ENCODE results near the gene CRHR1.

Gene CRHR1

GRCh38 chr17:45749831-45750335 lies 34.2 kb upstream of the CRHR1 start (continued):
- TF ChIP-seq TSHZ1 (tag by site-specific recombination; IDR thresholded peaks at IDR 0.05; ENCODE audit: borderline replicate concordance): no peak
- no peak for TF ChIP-seq ZNF560 (tag by site-specific recombination; IDR thresholded peaks at IDR 0.05; ENCODE audit: borderline replicate concordance)
- no peak for TF ChIP-seq ZNF335 (tag by site-specific recombination; conservative IDR thresholded peaks at IDR 0.05)
- no peak for TF ChIP-seq ZNF23 (tag by site-specific recombination; IDR thresholded peaks at IDR 0.05; ENCODE audit: borderline replicate concordance)
- no peak for TF ChIP-seq ZNF138 (tag by site-specific recombination; IDR thresholded peaks at IDR 0.05; ENCODE audit: borderline replicate concordance)
- no peak for TF ChIP-seq ZNF266 (tag by site-specific recombination; IDR thresholded peaks at IDR 0.05; ENCODE audit: low read depth)

GRCh38 chr17:45750779-45751440 lies 33.2 kb upstream of the CRHR1 start:
- Histone ChIP-seq H3K27ac (ENCODE audit: extremely low read depth, low read depth, low read length) (no peak overlapping the region), H3K9me3 (ENCODE audit: control insufficient read depth, insufficient read depth, low read depth, low read length) (no peaks in the 10 kb centered on the region), H3K4me3 (ENCODE audit: low read depth, low read length) (no peak overlapping the region), H3K4me1 (ENCODE audit: control insufficient read depth, insufficient read depth, low read length) (no peaks in the 10 kb centered on the region), H3K36me3 (ENCODE audit: control insufficient read depth in 2 of 2, insufficient read depth in 1 of 2, low read length in 2 of 2) (no peaks in the 10 kb centered on the region)
- no peak for TF ChIP-seq BCL11A (tag by site-specific recombination; IDR thresholded peaks at IDR 0.05; ENCODE audit: low read depth)
- TF ChIP-seq ZNF133 (tag by site-specific recombination; IDR thresholded peaks at IDR 0.05): no peak
- no peak for TF ChIP-seq ZNF701 (tag by site-specific recombination; IDR thresholded peaks at IDR 0.05)
- TF ChIP-seq YY2 (tag by site-specific recombination; IDR thresholded peaks at IDR 0.05): no peak
- ChIA-PET POLR2A (no interaction called here), CTCF (interaction anchor here (0.6 kb wide), 1 partner anchor 92 kb away, joined by 3 read pairs; no protein-coding TSS in a partner anchor)

GRCh38 chr17:45751466-45751865 lies 32.7 kb upstream of the CRHR1 start:
- TF ChIP-seq, protein P1, sequence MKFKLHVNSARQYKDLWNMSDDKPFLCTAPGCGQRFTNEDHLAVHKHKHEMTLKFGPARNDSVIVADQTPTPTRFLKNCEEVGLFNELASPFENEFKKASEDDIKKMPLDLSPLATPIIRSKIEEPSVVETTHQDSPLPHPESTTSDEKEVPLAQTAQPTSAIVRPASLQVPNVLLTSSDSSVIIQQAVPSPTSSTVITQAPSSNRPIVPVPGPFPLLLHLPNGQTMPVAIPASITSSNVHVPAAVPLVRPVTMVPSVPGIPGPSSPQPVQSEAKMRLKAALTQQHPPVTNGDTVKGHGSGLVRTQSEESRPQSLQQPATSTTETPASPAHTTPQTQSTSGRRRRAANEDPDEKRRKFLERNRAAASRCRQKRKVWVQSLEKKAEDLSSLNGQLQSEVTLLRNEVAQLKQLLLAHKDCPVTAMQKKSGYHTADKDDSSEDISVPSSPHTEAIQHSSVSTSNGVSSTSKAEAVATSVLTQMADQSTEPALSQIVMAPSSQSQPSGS (tag by site-specific recombination; IDR thresholded peaks at IDR 0.05; ENCODE audit: low read depth): no peak
- TF ChIP-seq ZNF221 (tag by site-specific recombination; IDR thresholded peaks at IDR 0.05; ENCODE audit: borderline replicate concordance) (no peak), ZNF426 (tag by site-specific recombination; IDR thresholded peaks at IDR 0.05) (no peak), ZSCAN23 (tag by site-specific recombination; IDR thresholded peaks at IDR 0.05) (no peak), ZFP69B (tag by site-specific recombination; IDR thresholded peaks at IDR 0.05) (no peak), ZNF350 (tag by site-specific recombination; IDR thresholded peaks at IDR 0.05) (no peak), HOXA7 (CRISPR knock-in tag; IDR thresholded peaks at IDR 0.05; ENCODE audit: borderline replicate concordance) (no peak), ZXDB (tag by site-specific recombination; IDR thresholded peaks at IDR 0.05) (no peak), PBX3 (CRISPR knock-in tag; IDR thresholded peaks at IDR 0.05) (no peak), GLIS1 (tag by site-specific recombination; IDR thresholded peaks at IDR 0.05) (no peak)
- TF ChIP-seq, protein P2, sequence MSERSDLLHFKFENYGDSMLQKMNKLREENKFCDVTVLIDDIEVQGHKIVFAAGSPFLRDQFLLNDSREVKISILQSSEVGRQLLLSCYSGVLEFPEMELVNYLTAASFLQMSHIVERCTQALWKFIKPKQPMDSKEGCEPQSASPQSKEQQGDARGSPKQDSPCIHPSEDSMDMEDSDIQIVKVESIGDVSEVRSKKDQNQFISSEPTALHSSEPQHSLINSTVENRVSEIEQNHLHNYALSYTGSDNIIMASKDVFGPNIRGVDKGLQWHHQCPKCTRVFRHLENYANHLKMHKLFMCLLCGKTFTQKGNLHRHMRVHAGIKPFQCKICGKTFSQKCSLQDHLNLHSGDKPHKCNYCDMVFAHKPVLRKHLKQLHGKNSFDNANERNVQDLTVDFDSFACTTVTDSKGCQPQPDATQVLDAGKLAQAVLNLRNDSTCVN (tag by site-specific recombination; optimal IDR thresholded peaks at IDR 0.05): no peak
- TF ChIP-seq, protein P3, sequence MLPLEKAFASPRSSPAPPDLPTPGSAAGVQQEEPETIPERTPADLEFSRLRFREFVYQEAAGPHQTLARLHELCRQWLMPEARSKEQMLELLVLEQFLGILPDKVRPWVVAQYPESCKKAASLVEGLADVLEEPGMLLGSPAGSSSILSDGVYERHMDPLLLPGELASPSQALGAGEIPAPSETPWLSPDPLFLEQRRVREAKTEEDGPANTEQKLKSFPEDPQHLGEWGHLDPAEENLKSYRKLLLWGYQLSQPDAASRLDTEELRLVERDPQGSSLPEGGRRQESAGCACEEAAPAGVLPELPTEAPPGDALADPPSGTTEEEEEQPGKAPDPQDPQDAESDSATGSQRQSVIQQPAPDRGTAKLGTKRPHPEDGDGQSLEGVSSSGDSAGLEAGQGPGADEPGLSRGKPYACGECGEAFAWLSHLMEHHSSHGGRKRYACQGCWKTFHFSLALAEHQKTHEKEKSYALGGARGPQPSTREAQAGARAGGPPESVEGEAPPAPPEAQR (tag by site-specific recombination; IDR thresholded peaks at IDR 0.05): no peak
- Histone ChIP-seq H3K9me3 (ENCODE audit: control insufficient read depth, insufficient read depth, low read depth, low read length) (no peaks in the 10 kb centered on the region), H3K4me1 (ENCODE audit: control insufficient read depth, insufficient read depth, low read length) (no peaks in the 10 kb centered on the region), H3K36me3 (ENCODE audit: control insufficient read depth in 2 of 2, insufficient read depth in 1 of 2, low read length in 2 of 2) (no peaks in the 10 kb centered on the region), H3K4me3 (ENCODE audit: low read depth, low read length) (no peak overlapping the region), H3K27ac (ENCODE audit: extremely low read depth, low read depth, low read length) (no peak overlapping the region)
- CTCF ChIA-PET: interaction anchor here (0.6 kb wide), 1 partner anchor 91 kb away, joined by 3 read pairs; no protein-coding TSS in a partner anchor
- POLR2A ChIA-PET: no interaction called here
